Left ventricle myocardium inferior (tissue), 1 donor: Measurements from ENCODE around the gene TMF1. TPM values are rescaled to one million over a fixed set of nuclear protein-coding genes. Genes with fewer than 3 reads are reported as not detected.
A peak's percentile ranks its signal among the peaks of the same experiment; 100 is the strongest.

ENCODE experiments used
- DNase-seq: peaks from one replicate; pipeline ENCODE4 v3.0.0-alpha.2; 2020
- H3K27ac ChIP-seq: fragments of 200-600 bp; replicated peaks from 2 replicates; pipeline ENCODE4 v1.8.0; 2021
- H3K27me3 ChIP-seq: fragments of 200-600 bp; 2 replicates; pipeline ENCODE4 v1.8.0; 2021; ENCODE audit warnings: low read depth
- H3K36me3 ChIP-seq: fragments of 200-600 bp; 2 replicates; pipeline ENCODE4 v1.8.0; 2021
- H3K4me1 ChIP-seq: fragments of 200-600 bp; 2 replicates; pipeline ENCODE4 v1.8.0; 2021
- H3K4me3 ChIP-seq: fragments of 200-600 bp; 2 replicates; pipeline ENCODE4 v1.8.0; 2021; ENCODE audit warnings: mild to moderate bottlenecking, moderate library complexity
- H3K9me3 ChIP-seq: fragments of 200-600 bp; replicated peaks from 2 replicates; pipeline ENCODE4 v1.8.0; 2021
- CTCF ChIP-seq: fragments of 200-600 bp; IDR thresholded peaks from 2 replicates; pipeline ENCODE4 v1.8.0; 2021; ENCODE audit warnings: antibody characterized with exemption, mild to moderate bottlenecking, borderline replicate concordance
- intact Hi-C: fragments of 100-400 bp; cut with micrococcal nuclease; formaldehyde crosslinking; loops from one replicate; pipeline ENCODE4 v1.11.0; 2022
- total RNA-seq: library from RNA; stranded (reverse); fragmentation: NEBNext Ultra II Directional; extraction: Animal tissue kit (Norgen Biotek cat#: 25700); gene quantifications from one replicate; pipeline ENCODE4 v1.2.1, GENCODE V29; 2021
- donor health status: DM: no; HTN: yes; CAD: no; lungs with severe emphysema.

TMF1 gene
- total RNA-seq, 1 donor from 2014 or later: 21.0 TPM

GRCh38 chr3:69012100-69012799 is 39.9 kb downstream of the TMF1 start:
- Histone ChIP-seq H3K9me3 (no peaks in the 10 kb centered on the region), H3K4me3 (peak overlapping the region; percentile 88), H3K27ac (peak overlapping the region; percentile 99), H3K36me3 (peaks cover 27% of the 10 kb centered on the region), H3K4me1 (peaks cover 52% of the 10 kb centered on the region), H3K27me3 (no peaks in the 10 kb centered on the region)
- TF ChIP-seq CTCF: no peak
- peak; percentile 37 for DNase-seq
- intact Hi-C loops: no loop called here

GRCh38 chr3:69011096-69011730 is 40.9 kb downstream of the TMF1 start:
- DNase-seq: no peak
- no peaks in the 10 kb centered on the region for H3K27me3 ChIP-seq
- no peaks in the 10 kb centered on the region for H3K9me3 ChIP-seq
- H3K36me3 ChIP-seq: peaks cover 37% of the 10 kb centered on the region
- no peak for TF ChIP-seq CTCF
- no peak overlapping the region for H3K4me3 ChIP-seq
- no peak overlapping the region for H3K27ac ChIP-seq
- peaks cover 52% of the 10 kb centered on the region for H3K4me1 ChIP-seq
- intact Hi-C loops: no loop called here

- H3K4me3 ChIP-seq: no peak overlapping the region
- H3K27ac ChIP-seq: peak overlapping the region; percentile 32
- peaks cover 52% of the 10 kb centered on the region for H3K36me3 ChIP-seq
- TF ChIP-seq CTCF: no peak
- H3K27me3 ChIP-seq: no peaks in the 10 kb centered on the region
- intact Hi-C loops: no loop called here
- no peaks in the 10 kb centered on the region for H3K9me3 ChIP-seq
- no peak for DNase-seq
- H3K4me1 ChIP-seq: peaks cover 45% of the 10 kb centered on the region
Observed at GRCh38 chr3:69009559-69010410, 42.3 kb downstream of the TMF1 start.

GRCh38 chr3:69008980-69009379 is 43.2 kb downstream of the TMF1 start:
- peaks cover 37% of the 10 kb centered on the region for H3K4me1 ChIP-seq

More at GRCh38 chr3:69008980-69009379, 43.2 kb downstream of the TMF1 start:
- intact Hi-C loops: no loop called here
- TF ChIP-seq CTCF: no peak
- H3K27ac ChIP-seq: peak overlapping the region; percentile 32
- peaks cover 60% of the 10 kb centered on the region for H3K36me3 ChIP-seq
- H3K27me3 ChIP-seq: no peaks in the 10 kb centered on the region
- H3K9me3 ChIP-seq: no peaks in the 10 kb centered on the region
- no peak overlapping the region for H3K4me3 ChIP-seq
- no peak for DNase-seq
